Neural cell (in vitro differentiated cells): Measurements from ENCODE around the gene MMAB. TPM values are rescaled to one million over a fixed set of nuclear protein-coding genes. Genes with fewer than 3 reads are reported as not detected.

Experiments used
- H2AFZ ChIP-seq: fragments of 200-600, 300-800 bp; sonication (generic), shearing (Covaris generic); 2 replicates; pipeline ENCODE4 v1.6.0; 2014; ENCODE audit warnings: low read depth, mild to moderate bottlenecking, antibody characterized with exemption, low read length, moderate library complexity
- H3F3A ChIP-seq: fragments of 200-600 bp; shearing (Covaris generic); 2 replicates; pipeline ENCODE4 v1.6.1; 2016; ENCODE audit warnings: mild to moderate bottlenecking, moderate library complexity, mixed read lengths, antibody characterized with exemption, low read length; ENCODE audit not compliant: insufficient read depth, poor library complexity, severe bottlenecking
- H3K27ac ChIP-seq: fragments of 200-600, 300-800 bp; sonication (generic), shearing (Covaris generic); 2 replicates; pipeline ENCODE4 v1.5.1; 2014; ENCODE audit warnings: mild to moderate bottlenecking, low read length, moderate library complexity
- H3K27me3 ChIP-seq: fragments of 300-800, 200-600 bp; sonication (generic), shearing (Covaris generic); 2 replicates; pipeline ENCODE4 v1.6.0; 2014; ENCODE audit warnings: mild to moderate bottlenecking, low read depth, low read length, moderate library complexity; ENCODE audit not compliant: insufficient read depth
- H3K36me3 ChIP-seq: fragments of 300-800, 200-600 bp; sonication (generic), shearing (Covaris generic); 2 replicates; pipeline ENCODE4 v1.5.1; 2014; ENCODE audit warnings: mild to moderate bottlenecking, antibody characterized with exemption, low read length, moderate library complexity; ENCODE audit not compliant: insufficient read depth
- H3K4me2 ChIP-seq: fragments of 300-800, 200-600 bp; sonication (generic), shearing (Covaris generic); 2 replicates; pipeline ENCODE4 v1.6.0; 2014; ENCODE audit warnings: mild to moderate bottlenecking, low read length
- H3K4me3 ChIP-seq: fragments of 300-800, 200-600 bp; sonication (generic), shearing (Covaris generic); 2 replicates; pipeline ENCODE4 v1.5.1; 2014; ENCODE audit warnings: mild to moderate bottlenecking, low read length, moderate library complexity
- H3K79me2 ChIP-seq: fragments of 200-600 bp; shearing (Covaris generic); replicated peaks from 2 replicates; pipeline ENCODE4 v1.6.0; 2014; ENCODE audit warnings: mild to moderate bottlenecking, low read length, moderate library complexity; ENCODE audit not compliant: insufficient read depth
- H3K9ac ChIP-seq: fragments of 300-800, 200-600 bp; sonication (generic), shearing (Covaris generic); 2 replicates; pipeline ENCODE4 v1.6.1; 2016; ENCODE audit warnings: mild to moderate bottlenecking, low read length, mixed read lengths
- H3K9me2 ChIP-seq: fragments of 200-600 bp; shearing (Covaris generic); 2 replicates; pipeline ENCODE4 v1.6.1; 2016; ENCODE audit warnings: mild to moderate bottlenecking, low read length, mixed read lengths; ENCODE audit not compliant: insufficient read depth
- H3K9me3 ChIP-seq: fragments of 200-600, 300-800 bp; sonication (generic), shearing (Covaris generic); 2 replicates; pipeline ENCODE4 v1.6.1; 2016; ENCODE audit warnings: mild to moderate bottlenecking, mixed run types, low read length, moderate library complexity, mixed read lengths
- H4K20me1 ChIP-seq: fragments of 200-600 bp; shearing (Covaris generic); 2 replicates; pipeline ENCODE4 v1.6.1; 2016; ENCODE audit warnings: mild to moderate bottlenecking, mixed run types; ENCODE audit not compliant: insufficient read depth
- CTCF ChIP-seq: fragments of 450-650 bp; IDR thresholded peaks from 2 replicates; pipeline ENCODE4 v1.5.1; 2014; ENCODE audit warnings: antibody characterized with exemption, mild to moderate bottlenecking, moderate library complexity; ENCODE audit not compliant: poor library complexity, severe bottlenecking
- EP300 ChIP-seq: fragments of 450-650 bp; conservative IDR thresholded peaks from 2 replicates; pipeline ENCODE4 v1.6.1; 2014; ENCODE audit warnings: antibody characterized with exemption, mild to moderate bottlenecking, moderate library complexity; ENCODE audit not compliant: poor library complexity, severe bottlenecking
- EZH2 ChIP-seq: fragments of 200-600, 300-800 bp; shearing (Covaris generic), sonication (generic); IDR thresholded peaks from 2 replicates; pipeline ENCODE4 v1.6.1; 2014; ENCODE audit warnings: antibody characterized with exemption, low read length, borderline replicate concordance, mild to moderate bottlenecking; ENCODE audit not compliant: insufficient read depth, poor library complexity, severe bottlenecking
- MXI1 ChIP-seq: fragments of 450-650 bp; conservative IDR thresholded peaks from 2 replicates; pipeline ENCODE4 v1.6.1; 2014; ENCODE audit warnings: antibody characterized with exemption, mild to moderate bottlenecking; ENCODE audit not compliant: poor library complexity, severe bottlenecking
- POLR2AphosphoS5 ChIP-seq: IDR thresholded peaks from 2 replicates; pipeline ENCODE4 v1.6.1; 2012
- RAD21 ChIP-seq: fragments of 450-650 bp; conservative IDR thresholded peaks from 2 replicates; pipeline ENCODE4 v1.6.1; 2014; ENCODE audit warnings: antibody characterized with exemption, mild to moderate bottlenecking, moderate library complexity
- REST ChIP-seq: IDR thresholded peaks from 2 replicates; pipeline ENCODE4 v1.6.1; 2012; ENCODE audit warnings: borderline replicate concordance
- SMC3 ChIP-seq: fragments of 450-650 bp; conservative IDR thresholded peaks from 2 replicates; pipeline ENCODE4 v1.6.1; 2014; ENCODE audit warnings: antibody characterized with exemption, mild to moderate bottlenecking, moderate library complexity; ENCODE audit not compliant: poor library complexity
- TAF1 ChIP-seq: IDR thresholded peaks from 2 replicates; pipeline ENCODE4 v1.6.1; 2012; ENCODE audit warnings: low read depth
- polyA minus RNA-seq: library from RNA; depleted of rRNA, polyadenylated mRNA; stranded (reverse); fragments of >200 nt; gene quantifications from 2 replicates; pipeline ENCODE4 v1.2.3, GENCODE V29; 2014
- polyA plus RNA-seq: library from polyadenylated mRNA; depleted of rRNA; stranded (reverse); fragments of >200 nt; gene quantifications from 2 replicates; pipeline ENCODE4 v1.2.3, GENCODE V29; 2014

MMAB gene
- polyA plus RNA-seq = 43.2 and 52.6 TPM in 2 replicates
- polyA minus RNA-seq = 22.3 and 27.0 TPM in 2 replicates

- TF ChIP-seq TAF1 (no peak), EP300 (peak; percentile 92), RAD21 (peak; percentile 30), REST (peak; percentile 65), CTCF (peak; percentile 27), SMC3 (peak; percentile 34), EZH2 (no peak), MXI1 (peak; percentile 94), POLR2AphosphoS5 (peak; percentile 89)
- Histone ChIP-seq H3K9me2 (no peaks in the 10 kb centered on the region), H3F3A (no peaks in the 10 kb centered on the region), H2AFZ (peak within 1 kb of the TSS; percentile 74), H3K27me3 (no peaks in the 10 kb centered on the region), H3K36me3 (no peaks in the 10 kb centered on the region), H3K79me2 (peaks cover 24% of the 10 kb centered on the region), H3K9me3 (no peaks in the 10 kb centered on the region), H3K9ac (peak within 1 kb of the TSS; percentile 94), H3K27ac (peak within 1 kb of the TSS; percentile 94), H4K20me1 (no peaks in the 10 kb centered on the region), H3K4me3 (peak within 1 kb of the TSS; percentile 90), H3K4me2 (peak within 1 kb of the TSS; percentile 98)
Observed at GRCh38 chr12:109573029-109573913, at the start of gene MMAB, which contains the start of gene MVK. Gene MMAB, minus strand, starts transcription at chr12:109573504. Its CDS starts 24 bp downstream, at chr12:109573480. Gene MVK, plus strand, starts transcription at chr12:109573794. Its CDS starts 1,029 bp downstream, at chr12:109574823.

GRCh38 chr12:109621901-109622364, 48.6 kb upstream of the MMAB start:
- H4K20me1 ChIP-seq = no peaks in the 10 kb centered on the region
- no peaks in the 10 kb centered on the region for H3K9me3 ChIP-seq
- H3K27ac ChIP-seq = no peak overlapping the region
- no peak overlapping the region for H3K4me2 ChIP-seq
- H3F3A ChIP-seq = peaks cover 4% of the 10 kb centered on the region
- H3K4me3 ChIP-seq = no peak overlapping the region
- TF ChIP-seq EP300 = no peak
- no peak for TF ChIP-seq POLR2AphosphoS5
- TF ChIP-seq TAF1 = no peak
- TF ChIP-seq RAD21 = no peak
- TF ChIP-seq CTCF = no peak
- TF ChIP-seq MXI1 = no peak
- no peak for TF ChIP-seq SMC3
- TF ChIP-seq REST = no peak
- no peak for TF ChIP-seq EZH2
- no peak overlapping the region for H2AFZ ChIP-seq
- no peaks in the 10 kb centered on the region for H3K9me2 ChIP-seq
- no peaks in the 10 kb centered on the region for H3K79me2 ChIP-seq
- H3K27me3 ChIP-seq = no peaks in the 10 kb centered on the region
- H3K9ac ChIP-seq = no peak overlapping the region
- H3K36me3 ChIP-seq = no peaks in the 10 kb centered on the region
